AG09309 (cell line): ENCODE data around the gene ARRDC2.

Experiments
- DNase-seq: peaks from one replicate; pipeline ENCODE4 v3.0.0-alpha.2; 2010; ENCODE audit warnings: low read depth
- H3K4me3 ChIP-seq: 2 replicates; pipeline ENCODE4 v1.5.1; 2011; ENCODE audit warnings: mild to moderate bottlenecking, low read depth, low read length, moderate library complexity; ENCODE audit not compliant: control insufficient read depth
- TF ChIP-seq, protein P1 (sequence below): IDR thresholded peaks from 2 replicates; pipeline ENCODE4 v1.5.1; 2011; ENCODE audit warnings: mild to moderate bottlenecking, low read depth, low read length, inconsistent platforms; ENCODE audit not compliant: insufficient read depth, control insufficient read depth; ENCODE audit errors: missing control alignments

Gene ARRDC2

DNA sequence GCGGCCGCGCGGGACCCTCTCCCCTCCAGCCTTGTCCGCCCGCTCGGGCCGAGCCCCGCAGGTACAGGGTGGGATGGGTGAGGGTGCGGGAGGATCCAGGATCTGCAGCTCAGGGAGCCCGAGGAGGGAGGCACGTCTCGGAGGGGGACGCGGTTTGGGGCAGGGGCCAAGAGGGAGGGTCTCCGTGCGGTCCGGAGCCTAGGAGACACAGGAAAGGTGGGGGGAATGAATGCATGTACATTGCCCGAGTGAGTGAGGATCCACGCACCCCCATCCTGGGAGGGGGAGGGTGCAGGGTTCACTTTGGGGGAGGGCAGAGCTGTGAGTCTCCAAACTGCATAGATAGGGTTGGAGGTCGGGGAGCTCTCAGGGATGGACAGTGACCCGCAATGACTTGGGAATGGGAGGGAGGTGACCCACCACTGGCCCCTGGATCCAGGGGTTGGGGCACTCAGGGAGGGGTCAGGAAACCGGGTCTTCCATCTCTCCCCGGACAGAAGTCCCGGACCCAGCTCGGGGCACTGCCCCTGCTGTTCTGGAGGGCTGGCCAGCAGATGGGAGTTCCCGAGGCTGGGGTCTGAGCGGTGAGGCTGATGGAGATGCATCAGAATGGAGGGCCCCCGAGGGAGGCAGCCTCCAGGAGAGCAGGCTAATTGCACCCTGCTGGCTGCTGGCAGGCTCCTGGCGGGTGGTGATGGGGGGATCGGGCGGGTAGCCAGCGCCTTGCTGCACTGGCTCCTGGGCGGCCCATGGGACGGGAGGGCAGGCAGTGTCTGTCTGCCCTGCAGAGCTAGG, 40.5 kb upstream of the ARRDC2 start:
- H3K4me3 ChIP-seq = no peak overlapping the region
- TF ChIP-seq, protein P1, sequence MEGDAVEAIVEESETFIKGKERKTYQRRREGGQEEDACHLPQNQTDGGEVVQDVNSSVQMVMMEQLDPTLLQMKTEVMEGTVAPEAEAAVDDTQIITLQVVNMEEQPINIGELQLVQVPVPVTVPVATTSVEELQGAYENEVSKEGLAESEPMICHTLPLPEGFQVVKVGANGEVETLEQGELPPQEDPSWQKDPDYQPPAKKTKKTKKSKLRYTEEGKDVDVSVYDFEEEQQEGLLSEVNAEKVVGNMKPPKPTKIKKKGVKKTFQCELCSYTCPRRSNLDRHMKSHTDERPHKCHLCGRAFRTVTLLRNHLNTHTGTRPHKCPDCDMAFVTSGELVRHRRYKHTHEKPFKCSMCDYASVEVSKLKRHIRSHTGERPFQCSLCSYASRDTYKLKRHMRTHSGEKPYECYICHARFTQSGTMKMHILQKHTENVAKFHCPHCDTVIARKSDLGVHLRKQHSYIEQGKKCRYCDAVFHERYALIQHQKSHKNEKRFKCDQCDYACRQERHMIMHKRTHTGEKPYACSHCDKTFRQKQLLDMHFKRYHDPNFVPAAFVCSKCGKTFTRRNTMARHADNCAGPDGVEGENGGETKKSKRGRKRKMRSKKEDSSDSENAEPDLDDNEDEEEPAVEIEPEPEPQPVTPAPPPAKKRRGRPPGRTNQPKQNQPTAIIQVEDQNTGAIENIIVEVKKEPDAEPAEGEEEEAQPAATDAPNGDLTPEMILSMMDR = no peak
- no peak for DNase-seq

DNA sequence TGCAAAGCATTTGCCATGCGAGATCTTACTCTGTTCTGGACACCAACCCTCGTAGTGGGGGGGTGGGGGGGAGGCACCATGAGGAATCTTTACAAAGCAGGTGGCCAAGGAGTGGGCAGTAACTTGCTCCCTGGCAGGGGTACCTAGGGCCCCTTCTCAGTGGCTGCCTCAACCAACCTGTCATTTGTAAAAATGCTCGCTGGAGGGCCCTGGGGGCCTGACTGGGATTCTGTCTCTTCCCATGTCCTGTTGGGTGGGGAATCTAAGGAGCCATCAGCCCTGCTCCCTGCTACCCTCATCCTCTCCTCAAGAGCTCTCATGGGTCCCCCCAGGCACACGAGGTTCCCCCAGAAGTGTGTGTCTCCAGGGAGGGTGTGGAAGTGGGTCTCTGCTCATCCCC, 39.6 kb upstream of the ARRDC2 start:
- DNase-seq = no peak
- TF ChIP-seq, protein P1 = no peak
- no peak overlapping the region for H3K4me3 ChIP-seq

DNA sequence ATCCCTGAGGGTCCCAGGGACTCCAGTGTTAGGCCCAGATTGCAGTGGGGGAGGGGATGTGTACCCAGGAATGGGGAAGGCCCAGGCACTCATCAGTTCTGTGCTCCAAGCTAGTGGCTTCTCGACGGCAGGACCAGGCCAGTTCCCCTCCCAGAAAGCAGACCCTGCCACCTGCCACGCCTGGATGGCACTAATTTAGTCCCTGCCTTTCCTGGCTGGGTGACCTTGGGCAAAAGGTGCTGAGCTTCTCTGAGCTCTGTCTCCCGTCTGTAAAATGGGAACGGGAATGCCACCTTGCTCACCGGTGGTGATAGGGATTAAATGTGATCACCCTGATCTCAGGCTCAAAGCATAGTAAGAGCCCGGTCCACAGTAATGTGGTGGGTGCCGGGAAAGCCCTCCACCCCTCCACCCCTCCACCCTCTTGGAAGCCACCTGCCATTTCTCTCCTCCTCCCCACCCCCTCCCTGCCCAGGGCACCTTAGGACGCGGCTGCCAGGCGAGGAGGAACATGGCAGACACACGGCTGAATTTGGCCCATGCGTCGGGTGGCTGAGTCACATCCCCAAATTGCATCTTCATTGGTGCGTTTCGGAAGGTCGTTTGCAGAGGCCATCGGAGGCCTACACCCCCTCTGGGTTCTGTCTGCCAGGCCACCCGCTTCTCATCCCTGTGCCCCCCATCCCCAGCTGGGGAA, 38.7 kb upstream of the ARRDC2 start:
- DNase-seq = no peak
- no peak overlapping the region for H3K4me3 ChIP-seq
- TF ChIP-seq, protein P1 = no peak

DNA sequence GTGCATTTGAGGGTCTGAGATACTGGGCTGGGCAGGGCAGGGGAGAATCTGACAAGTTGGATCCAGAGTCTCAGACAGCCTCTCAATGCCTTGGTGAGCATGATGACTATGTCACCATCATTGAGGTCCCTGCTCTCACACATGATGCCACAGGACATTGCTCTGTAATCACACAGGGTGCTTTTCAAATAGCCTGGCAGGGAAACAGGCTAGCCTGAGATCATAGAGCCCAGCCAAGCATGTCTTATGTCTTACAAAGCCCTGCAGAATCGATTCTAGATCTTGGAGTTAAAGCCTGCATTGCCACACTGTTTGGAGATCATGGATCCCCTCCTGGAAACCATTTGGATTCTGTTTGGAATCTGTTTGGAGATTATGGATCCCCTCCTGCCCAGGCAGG, 35.7 kb upstream of the ARRDC2 start:
- TF ChIP-seq, protein P1 = no peak
- no peak overlapping the region for H3K4me3 ChIP-seq
- DNase-seq = no peak

DNA sequence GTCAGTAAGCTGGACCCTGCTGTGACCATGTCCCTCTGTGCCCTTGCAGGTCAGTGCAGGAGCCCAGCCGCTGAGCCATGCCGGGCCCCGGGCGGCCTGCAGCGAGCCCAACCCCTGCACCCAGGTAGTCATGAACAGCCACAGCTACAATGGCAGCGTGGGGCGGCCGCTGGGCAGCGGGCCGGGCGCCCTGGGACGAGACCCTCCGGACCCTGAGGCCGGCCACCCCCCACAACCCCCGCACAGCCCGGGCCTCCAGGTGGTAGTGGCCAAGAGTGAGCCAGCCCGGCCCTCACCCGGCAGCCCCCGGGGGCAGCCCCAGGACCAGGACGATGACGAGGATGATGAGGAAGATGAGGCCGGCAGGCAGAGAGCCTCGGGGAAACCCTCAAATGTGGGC, 34.2 kb upstream of the ARRDC2 start:
- no peak for DNase-seq
- no peak overlapping the region for H3K4me3 ChIP-seq
- TF ChIP-seq, protein P1 = no peak

DNA sequence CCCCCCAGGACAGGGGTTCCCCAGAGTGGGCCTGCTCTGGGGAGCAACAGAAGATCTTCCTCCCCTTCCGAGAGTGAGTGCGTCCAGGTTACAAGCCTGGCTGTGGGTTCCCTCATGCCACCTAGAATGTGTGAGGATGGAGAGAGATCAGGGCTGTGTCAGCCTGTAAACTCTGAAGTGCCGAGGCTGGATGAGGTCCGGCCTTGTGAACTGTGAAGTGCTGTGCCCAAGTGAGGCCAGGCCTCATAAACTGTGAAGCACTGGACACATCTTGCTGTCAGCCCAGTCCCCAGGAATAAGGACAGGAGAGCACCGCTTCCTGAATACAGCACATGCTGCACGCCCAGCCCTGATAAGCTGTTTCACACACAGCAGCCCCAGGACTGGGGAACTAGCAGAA, 33.4 kb upstream of the ARRDC2 start:
- TF ChIP-seq, protein P1 = no peak
- DNase-seq = no peak
- no peak overlapping the region for H3K4me3 ChIP-seq
